ENCODE measurements around the gene SHANK1. TPM values are rescaled to one million over a fixed set of nuclear protein-coding genes. Genes with fewer than 3 reads are reported as not detected.

The SHANK1 gene
- total and polyA plus RNA-seq, 2 donors (not counting 3 experiments of a cell fraction or from before 2014, with no cell fraction given), result 0.66 to 1.9 TPM

DNA sequence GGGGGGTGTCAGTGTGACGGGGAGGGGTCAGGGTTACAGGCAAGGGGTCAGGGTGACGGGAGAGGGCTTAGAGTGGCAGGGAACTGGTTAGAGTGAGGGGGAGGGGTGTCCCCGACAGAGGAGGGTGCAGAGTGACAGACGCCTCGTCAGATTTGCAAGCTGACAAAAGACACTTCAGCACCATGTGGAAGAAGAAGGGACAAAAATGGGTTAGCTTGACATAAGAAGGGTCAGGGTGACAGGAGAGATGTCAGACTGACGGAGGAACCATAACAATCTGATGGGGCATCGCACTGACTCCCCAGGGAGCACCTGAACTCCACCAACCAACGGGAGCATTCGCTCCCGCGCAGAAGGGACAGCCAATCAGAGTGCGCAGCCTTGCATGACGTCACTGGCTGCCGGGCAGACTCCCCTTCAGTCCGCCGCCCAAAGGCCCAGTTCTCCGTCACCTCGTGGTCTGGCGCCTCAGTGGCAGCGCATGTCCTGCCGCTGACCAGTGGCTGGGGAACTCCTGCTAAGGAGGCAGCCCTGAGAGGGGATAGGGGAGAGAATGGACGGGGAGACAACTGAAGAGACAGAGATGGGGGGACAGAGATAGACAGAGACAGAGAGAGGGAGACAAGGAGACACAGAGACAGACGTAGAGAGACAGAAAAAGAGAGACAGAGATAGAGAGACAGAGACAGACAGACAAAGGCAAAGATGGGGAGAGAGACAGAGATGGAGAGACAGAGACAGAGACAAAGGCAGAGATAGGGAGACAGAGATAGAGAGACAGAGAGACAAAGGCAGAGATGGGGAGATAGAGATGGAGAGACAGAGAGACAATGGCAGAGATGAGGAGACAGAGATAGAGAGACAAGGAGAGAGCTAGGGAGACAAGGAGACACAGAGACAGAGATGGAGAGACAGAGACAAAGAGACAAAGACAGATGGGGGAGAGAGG is 40.2 kb downstream of the SHANK1 start:
- H3K27me3 ChIP-seq (ENCODE audit: control insufficient read depth in 2 of 2, insufficient read depth in 2 of 2, low read length in 2 of 2), result no peaks in the 10 kb centered on the region
- no peaks in the 10 kb centered on the region for H3K4me1 ChIP-seq (ENCODE audit: control insufficient read depth, extremely low read depth, insufficient read depth, low read length)
- H3K4me2 ChIP-seq (ENCODE audit: insufficient read depth, low read length), result no peak overlapping the region
- no peaks in the 10 kb centered on the region for H3K36me3 ChIP-seq (ENCODE audit: control insufficient read depth in 2 of 2, extremely low read depth in 1 of 2, insufficient read depth in 2 of 2, low read length in 2 of 2)
- no peak overlapping the region for H3K27ac ChIP-seq (ENCODE audit: insufficient read depth, low read depth, low read length)
- TF ChIP-seq, protein P1, sequence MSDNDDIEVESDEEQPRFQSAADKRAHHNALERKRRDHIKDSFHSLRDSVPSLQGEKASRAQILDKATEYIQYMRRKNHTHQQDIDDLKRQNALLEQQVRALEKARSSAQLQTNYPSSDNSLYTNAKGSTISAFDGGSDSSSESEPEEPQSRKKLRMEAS (IDR thresholded peaks at IDR 0.05; ENCODE audit: insufficient read depth, insufficient read length), result peak; percentile 11
- TF ChIP-seq, protein P2, sequence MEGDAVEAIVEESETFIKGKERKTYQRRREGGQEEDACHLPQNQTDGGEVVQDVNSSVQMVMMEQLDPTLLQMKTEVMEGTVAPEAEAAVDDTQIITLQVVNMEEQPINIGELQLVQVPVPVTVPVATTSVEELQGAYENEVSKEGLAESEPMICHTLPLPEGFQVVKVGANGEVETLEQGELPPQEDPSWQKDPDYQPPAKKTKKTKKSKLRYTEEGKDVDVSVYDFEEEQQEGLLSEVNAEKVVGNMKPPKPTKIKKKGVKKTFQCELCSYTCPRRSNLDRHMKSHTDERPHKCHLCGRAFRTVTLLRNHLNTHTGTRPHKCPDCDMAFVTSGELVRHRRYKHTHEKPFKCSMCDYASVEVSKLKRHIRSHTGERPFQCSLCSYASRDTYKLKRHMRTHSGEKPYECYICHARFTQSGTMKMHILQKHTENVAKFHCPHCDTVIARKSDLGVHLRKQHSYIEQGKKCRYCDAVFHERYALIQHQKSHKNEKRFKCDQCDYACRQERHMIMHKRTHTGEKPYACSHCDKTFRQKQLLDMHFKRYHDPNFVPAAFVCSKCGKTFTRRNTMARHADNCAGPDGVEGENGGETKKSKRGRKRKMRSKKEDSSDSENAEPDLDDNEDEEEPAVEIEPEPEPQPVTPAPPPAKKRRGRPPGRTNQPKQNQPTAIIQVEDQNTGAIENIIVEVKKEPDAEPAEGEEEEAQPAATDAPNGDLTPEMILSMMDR (IDR thresholded peaks at IDR 0.05; ENCODE audit: extremely low read depth in 1 of 2, insufficient read depth in 1 of 2, low read depth in 1 of 2, low read length in 2 of 2), result no peak
- peak; percentile 40 for TF ChIP-seq JUN (IDR thresholded peaks at IDR 0.05; ENCODE audit: borderline replicate concordance, insufficient read depth, insufficient read length, low read depth)
- H3K4me3 ChIP-seq (replicated peaks in 1 of 3; ENCODE audit: insufficient read depth in 1 of 3, low read depth in 1 of 3, low read length in 3 of 3), result no peak overlapping the region
- H3K79me2 ChIP-seq (ENCODE audit: control insufficient read depth, insufficient read depth, low read length), result no peaks in the 10 kb centered on the region
- H4K20me1 ChIP-seq (replicated peaks; ENCODE audit: control insufficient read depth, extremely low read depth, insufficient read depth, low read length), result no peaks in the 10 kb centered on the region
- no peak overlapping the region for H3K9ac ChIP-seq (replicated peaks; ENCODE audit: extremely low read depth, insufficient read depth, low read length)
- FAIRE-seq, result peak; percentile 89
- CTCF ChIA-PET, result no interaction called here
- no peaks in the 10 kb centered on the region for H3K9me1 ChIP-seq (replicated peaks; ENCODE audit: control insufficient read depth, extremely low read depth, insufficient read depth, low read length)
- intact Hi-C loops (cut with micrococcal nuclease) (loop anchor here (2.0 kb wide), 1 partner anchor 45 kb away; no protein-coding TSS in a partner anchor), dilution Hi-C loops (cut with MboI; ENCODE audit: extremely low pct_ligation_motif_present, low sequenced_read_pairs) (no loop called here)
- no peak overlapping the region for H2AFZ ChIP-seq (ENCODE audit: low read depth, low read length)
- no TSS peak for BruUV-seq (replicated peaks)
- DNase-seq (ENCODE audit: low read depth, low spot score), result peak; percentile 84
- no peaks in the 10 kb centered on the region for H3K9me3 ChIP-seq (replicated peaks; ENCODE audit: control insufficient read depth, insufficient read depth, low read length)
- POLR2A ChIA-PET, result no interaction called here

All from endothelial cell of umbilical vein (primary cell).